Medulla oblongata (tissue), 1 donor: ENCODE data around the gene GFOD1.

Experiments used
- DNase-seq: peaks from one replicate; pipeline ENCODE4 v3.0.0-alpha.2; 2015; ENCODE audit errors: extremely low spot score

Gene GFOD1, protein sequence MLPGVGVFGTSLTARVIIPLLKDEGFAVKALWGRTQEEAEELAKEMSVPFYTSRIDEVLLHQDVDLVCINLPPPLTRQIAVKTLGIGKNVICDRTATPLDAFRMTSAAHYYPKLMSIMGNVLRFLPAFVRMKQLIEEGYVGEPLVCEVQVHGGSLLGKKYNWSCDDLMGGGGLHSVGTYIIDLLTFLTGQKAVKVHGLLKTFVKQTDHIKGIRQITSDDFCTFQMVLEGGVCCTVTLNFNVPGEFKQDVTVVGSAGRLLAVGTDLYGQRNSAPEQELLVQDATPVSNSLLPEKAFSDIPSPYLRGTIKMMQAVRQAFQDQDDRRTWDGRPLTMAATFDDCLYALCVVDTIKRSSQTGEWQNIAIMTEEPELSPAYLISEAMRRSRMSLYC

DNA sequence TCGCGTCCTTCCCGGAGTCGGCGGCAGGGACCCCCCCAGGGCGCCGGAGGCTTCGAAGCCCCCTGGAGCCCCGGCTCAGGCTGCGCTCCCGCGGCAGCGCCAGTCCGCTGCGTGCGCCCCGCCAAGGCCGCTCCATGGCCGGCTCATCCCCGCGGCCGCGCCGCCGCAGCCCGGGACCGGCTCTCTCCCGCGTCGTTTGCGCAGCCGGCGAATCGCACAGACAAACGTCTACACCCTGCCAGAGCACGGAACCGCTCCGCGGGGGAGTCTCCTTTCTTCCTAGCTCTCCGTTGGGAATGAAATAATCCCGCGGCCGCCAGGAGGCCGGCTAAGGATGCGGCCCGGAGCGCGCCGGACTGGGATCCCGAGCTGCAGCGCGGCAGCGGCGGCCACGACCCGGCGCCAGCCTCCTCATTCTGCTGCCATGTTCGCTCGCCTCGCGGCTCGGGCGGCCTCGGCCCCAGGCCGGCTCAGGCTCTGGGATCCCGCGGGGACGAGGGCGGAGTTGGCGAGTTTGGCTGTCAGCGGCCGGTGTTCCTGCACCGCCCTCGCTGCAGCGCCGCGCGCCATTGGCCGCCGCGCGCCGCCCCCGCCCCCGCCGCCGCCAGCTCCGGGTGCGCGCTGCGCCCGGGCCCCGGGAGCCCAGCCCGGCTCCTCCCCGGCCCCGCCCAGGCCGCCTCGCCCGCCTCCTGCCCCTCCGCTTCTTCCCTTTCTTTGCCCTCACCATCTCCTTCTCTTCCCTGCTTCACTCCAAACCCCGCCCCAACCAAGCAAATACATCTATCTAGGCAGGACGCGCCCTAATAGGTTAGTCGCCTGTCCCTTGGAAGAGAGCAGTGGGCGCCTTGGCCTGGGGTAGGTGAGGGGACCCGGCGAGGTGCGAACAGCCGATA lies at the start of gene GFOD1:
TSS of gene GFOD1 (minus strand) at position 479 of the 893 bp plus-strand sequence. CDS start 710 bp downstream, outside the sequence.
- DNase-seq = peak; percentile 86

- no peak for DNase-seq
Measured at GRCh38 chr6:13536796-13537526, 49.6 kb upstream of the GFOD1 start.

- no peak for DNase-seq
Measured at GRCh38 chr6:13535306-13535705, 47.9 kb upstream of the GFOD1 start.

DNA sequence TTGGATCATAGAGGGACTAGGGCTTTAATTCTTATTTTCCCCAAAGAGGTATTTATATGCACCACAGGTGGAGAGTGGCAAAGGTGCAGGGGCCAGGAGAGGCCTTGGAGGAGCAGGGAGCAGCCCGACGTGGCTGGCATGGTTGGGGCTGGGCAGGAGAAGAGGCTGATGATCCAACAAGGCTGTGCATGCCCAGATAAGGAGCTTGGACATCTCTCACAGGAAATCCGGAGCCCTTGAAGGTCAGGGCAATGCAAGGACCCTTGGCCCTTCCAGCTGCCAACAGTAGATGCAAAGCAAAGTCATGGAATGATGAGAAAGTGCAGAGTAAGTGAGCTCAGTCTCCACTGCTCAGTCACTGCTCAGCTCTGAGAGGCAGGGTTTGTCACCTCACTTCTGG lies 47.1 kb upstream of the GFOD1 start:
- DNase-seq = no peak

DNA sequence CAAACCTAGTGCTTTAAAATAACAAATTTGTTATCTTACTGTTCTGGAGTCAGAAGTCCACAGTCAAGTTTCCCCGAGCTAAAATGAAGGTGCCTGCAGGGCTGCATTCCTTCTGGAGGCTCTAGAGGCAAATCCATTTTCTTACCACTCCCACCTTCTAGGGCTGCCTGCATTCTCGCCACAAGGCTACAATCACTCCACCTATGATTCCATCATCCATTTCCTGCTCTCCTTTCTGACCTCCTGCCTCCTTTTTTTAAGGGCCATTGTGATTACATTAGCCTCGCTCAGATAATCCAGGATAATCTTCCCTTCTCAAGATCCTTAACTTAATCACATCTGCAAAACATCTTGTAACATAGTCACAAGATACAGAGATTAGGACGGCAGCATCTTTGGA lies 44.6 kb upstream of the GFOD1 start:
- no peak for DNase-seq

- DNase-seq = no peak
Measured at GRCh38 chr6:13528777-13529343, 41.5 kb upstream of the GFOD1 start.

DNA sequence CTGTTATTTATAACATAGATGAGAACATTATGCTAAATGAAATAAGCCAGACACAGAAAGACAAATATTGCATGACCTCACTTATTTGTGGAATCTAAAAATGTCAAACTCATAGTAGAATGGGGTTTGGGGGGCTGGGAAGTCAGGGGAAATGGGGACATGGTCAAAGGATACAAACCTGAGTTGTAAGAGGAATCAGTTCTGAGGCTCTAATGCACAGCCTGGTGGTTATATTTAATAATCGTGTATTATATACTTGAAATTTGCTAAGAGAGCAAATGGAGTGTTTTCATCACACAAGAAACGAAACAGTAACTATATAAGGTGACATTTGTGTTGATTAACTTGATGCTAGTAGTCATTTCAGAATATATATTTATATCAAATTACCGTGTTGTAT lies 40.8 kb upstream of the GFOD1 start:
- DNase-seq = no peak

DNA sequence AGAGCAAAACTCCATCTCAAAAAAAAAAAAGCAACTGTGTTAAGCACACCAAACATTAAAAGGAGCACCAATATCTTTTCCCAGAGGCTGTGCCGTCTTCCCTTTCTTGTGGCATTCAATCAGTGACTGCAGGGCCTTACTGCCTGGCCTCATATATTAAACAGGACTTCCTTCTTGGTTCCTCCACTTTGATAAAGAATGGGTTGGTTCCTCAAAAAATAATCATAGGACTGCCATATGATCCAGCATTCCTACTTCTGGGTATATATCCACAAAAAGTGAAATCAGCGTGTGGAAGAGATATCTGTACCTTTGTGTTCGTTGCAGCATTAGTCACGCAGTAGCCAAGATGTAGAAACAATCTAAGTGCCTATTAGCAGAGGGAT lies 40.3 kb upstream of the GFOD1 start:
- DNase-seq = no peak

GRCh38 chr6:13526727-13527670 lies 39.6 kb upstream of the GFOD1 start:
- DNase-seq = peak; percentile 6

DNA sequence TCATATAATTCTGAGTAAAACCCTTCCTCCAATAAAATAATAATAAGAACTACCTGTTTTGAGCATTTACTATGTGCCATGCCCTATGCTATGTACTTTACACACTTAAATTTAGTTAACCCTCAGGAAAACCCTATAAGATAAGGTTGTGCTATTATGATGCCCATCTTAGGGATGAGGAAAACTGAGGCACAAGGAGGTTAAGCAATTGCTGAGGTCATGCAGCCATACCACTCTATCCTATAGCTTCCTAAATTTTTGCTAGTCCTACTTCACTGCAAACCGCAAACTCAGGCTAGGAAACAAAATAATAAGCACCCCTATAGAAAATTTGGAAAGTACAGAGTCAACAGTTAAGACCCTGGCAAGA lies 38.9 kb upstream of the GFOD1 start:
- no peak for DNase-seq

GRCh38 chr6:13524801-13525508 lies 37.6 kb upstream of the GFOD1 start:
- DNase-seq = no peak

DNA sequence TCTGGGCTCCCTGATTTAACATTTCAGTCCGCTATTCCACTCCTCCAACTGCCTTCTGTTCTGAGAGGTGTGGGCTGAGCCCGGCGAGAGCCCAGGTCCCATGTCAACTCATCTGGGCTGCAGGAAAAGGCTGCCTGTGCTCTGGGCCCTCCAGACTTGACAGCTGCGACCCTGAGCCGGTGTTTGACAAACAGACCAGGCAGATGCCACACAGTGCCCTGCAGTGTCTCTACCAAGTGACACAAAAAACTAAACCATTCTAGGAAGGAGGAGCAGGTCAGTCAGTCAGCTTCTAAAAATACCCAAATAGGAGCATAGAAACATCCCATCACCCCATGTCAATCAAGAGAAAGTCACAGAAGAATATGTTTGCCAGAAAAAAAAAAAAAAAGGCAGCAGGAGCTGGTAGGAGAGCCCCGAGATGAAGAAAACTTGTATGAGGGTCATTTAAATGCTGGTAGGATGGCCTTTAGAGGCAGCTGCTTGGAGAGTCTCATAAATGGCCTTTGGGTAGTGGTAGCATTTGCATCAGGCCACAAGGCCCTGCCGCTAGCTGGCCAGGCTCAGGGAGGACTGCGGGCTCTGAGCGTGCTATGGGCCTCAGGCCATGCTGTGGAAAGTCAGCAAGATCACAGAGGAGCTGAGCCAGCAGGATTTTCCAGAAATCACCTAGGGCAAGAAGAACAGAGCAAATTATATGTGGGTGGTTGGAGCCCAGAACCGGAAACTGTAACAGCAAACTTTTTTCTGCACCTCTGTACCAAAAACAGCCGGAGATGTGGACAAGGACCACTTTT lies 36.6 kb upstream of the GFOD1 start:
- DNase-seq = no peak

- DNase-seq = no peak
Measured at GRCh38 chr6:13522656-13523055, 35.3 kb upstream of the GFOD1 start.

DNA sequence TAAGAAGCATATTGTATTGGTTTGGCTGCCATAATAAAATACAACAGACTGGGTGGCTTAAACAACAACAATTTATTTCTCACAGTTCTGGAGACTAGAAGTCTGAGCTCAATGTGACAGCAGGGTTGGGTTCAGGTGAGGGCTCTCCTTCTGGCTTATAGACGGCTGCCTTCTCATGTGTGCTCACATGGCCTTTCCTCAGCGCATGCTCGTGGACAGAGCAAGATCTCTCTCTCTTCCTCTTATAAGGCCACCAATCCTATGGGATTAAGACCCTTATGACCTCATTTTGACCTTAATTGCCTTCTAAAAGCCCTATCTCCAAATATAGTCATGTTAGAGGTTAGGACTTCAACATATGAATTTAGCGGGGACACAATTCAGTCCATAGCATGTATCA lies 32.4 kb upstream of the GFOD1 start:
- no peak for DNase-seq

- no peak for DNase-seq
Measured at GRCh38 chr6:13517116-13517515, 29.7 kb upstream of the GFOD1 start.

DNA sequence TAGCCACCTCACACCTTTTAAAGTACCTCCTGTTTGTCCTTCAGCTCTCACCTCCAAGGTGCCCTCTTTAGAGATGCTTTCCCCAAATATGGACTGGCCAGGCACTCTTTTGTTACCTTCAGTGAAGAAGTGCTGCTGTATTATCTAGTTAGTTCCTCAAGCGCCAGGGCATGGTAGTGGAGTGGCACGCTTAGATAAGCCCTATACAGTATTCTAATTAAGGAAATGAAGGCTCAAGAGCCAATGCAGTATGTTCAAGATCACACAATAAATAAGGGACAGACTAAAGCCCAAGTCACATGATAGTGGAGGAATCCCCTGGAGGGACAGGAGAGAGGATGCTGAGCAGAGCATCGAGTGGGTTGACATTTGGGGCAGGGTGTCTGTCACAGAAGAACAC lies 28.5 kb upstream of the GFOD1 start:
- no peak for DNase-seq

GRCh38 chr6:13513626-13514502 lies 26.5 kb upstream of the GFOD1 start:
- DNase-seq = no peak

DNA sequence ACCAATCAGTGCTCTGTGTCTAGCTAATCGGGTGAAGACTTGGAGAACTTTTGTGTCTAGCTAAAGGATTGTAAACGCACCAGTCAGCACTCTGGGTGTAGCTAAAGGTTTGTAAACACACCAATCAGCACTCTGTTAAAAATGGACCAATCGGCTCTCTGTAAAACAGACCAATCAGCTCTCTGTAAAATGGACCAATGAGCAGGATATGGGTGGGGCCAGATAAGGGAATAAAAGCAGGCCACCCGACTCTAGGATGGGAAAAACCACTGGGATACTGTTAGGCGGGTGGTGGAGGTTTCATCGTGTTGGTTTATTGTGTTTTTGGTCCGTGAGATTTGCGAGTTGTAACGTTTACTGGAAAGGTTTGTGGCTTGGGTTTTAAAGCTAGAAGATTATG lies 25.5 kb upstream of the GFOD1 start:
- DNase-seq = no peak
